Coronary artery (tissue), 2 donors: ENCODE results near the gene DMXL2.

Source experiments
- DNase-seq: peaks from one replicate; pipeline ENCODE4 v3.0.0-alpha.2; 2017; ENCODE audit warnings: low spot score
- H3K27ac ChIP-seq, 2 donors: fragments of 200-600 bp; sonication (generic); one replicate each; pipeline ENCODE4 v1.5.1; 2016 to 2019
- H3K4me3 ChIP-seq: fragments of 200-600 bp; sonication (generic); 2 replicates; pipeline ENCODE4 v1.5.1; 2016; ENCODE audit warnings: mild to moderate bottlenecking, moderate library complexity
- TF ChIP-seq, protein P1 (sequence below): fragments of 200-600 bp; sonication (generic); IDR thresholded peaks from one replicate; pipeline ENCODE4 v1.5.1; 2019; ENCODE audit warnings: antibody characterized with exemption

Gene DMXL2

DNA sequence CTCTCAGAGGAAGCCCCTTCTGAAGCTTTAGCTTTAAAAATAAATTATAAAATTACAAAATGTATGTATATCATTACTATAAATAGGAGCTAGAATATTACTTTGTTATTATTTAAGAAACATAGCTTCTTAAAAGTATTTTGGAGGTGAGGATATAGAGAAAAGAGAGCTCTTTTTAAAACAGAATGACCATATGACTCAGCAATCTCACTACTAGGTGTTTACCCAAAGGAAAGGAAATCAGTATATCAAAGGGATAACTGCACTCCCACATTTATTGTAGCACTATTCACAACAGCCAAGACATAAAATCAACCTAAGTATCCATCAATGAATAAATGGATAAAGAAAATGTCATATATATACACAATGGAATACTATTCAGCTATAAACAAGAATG is 119.6 kb downstream of the DMXL2 start:
- TF ChIP-seq, protein P1, sequence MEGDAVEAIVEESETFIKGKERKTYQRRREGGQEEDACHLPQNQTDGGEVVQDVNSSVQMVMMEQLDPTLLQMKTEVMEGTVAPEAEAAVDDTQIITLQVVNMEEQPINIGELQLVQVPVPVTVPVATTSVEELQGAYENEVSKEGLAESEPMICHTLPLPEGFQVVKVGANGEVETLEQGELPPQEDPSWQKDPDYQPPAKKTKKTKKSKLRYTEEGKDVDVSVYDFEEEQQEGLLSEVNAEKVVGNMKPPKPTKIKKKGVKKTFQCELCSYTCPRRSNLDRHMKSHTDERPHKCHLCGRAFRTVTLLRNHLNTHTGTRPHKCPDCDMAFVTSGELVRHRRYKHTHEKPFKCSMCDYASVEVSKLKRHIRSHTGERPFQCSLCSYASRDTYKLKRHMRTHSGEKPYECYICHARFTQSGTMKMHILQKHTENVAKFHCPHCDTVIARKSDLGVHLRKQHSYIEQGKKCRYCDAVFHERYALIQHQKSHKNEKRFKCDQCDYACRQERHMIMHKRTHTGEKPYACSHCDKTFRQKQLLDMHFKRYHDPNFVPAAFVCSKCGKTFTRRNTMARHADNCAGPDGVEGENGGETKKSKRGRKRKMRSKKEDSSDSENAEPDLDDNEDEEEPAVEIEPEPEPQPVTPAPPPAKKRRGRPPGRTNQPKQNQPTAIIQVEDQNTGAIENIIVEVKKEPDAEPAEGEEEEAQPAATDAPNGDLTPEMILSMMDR = no peak
- H3K4me3 ChIP-seq = no peak overlapping the region
- DNase-seq = no peak
- H3K27ac ChIP-seq = no peak overlapping the region

DNA sequence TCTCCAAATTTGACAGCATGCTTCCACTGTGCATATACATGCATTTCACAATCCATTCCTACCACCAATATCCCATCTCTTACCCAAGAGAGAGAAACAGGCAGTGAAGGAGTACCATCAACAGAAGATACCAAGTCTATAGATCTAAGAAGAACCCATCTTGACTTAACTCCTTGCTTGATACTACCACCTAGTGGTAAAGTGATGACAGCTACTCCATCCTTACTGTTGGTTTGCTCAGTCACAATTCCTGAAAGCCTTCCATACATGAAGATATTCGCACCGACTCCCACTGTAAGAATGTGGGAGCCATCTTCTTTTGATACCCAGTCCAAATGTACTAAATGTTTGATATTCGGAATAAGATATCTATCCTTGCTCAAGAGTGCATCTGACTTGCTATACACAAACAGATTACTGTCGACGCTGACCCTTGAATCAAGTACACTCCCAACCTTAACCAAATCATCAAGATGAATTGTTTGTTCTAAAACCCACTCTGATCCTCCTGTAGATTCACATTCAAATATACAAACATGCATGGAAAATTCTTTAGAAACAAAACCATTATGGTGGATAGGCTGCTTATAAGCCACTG is 123.1 kb downstream of the DMXL2 start:
- TF ChIP-seq, protein P1 = no peak
- DNase-seq = no peak
- no peak overlapping the region for H3K27ac ChIP-seq
- no peak overlapping the region for H3K4me3 ChIP-seq

DNA sequence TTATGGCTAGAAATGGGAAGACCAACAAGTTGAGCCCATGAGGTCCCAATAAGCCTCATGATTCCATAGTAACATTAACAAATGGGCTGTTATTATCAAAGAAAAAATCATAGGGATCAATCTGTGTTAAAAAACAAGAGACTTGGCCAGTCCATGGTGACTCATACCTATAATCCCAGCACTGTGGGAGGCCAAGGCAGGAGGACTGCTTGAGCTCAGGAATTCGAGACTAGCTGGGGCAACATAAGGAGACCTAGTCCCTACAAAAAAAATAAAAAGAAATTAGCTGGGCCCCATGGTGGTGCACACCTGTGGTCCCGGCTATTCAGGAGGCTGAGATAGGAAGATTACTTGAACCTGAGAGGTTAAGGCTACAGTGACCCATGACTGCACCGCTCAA is 124.8 kb downstream of the DMXL2 start:
- H3K4me3 ChIP-seq = no peak overlapping the region
- DNase-seq = no peak
- H3K27ac ChIP-seq = no peak overlapping the region
- TF ChIP-seq, protein P1 = no peak

- no peak for DNase-seq
- Histone ChIP-seq H3K27ac (no peak overlapping the region), H3K4me3 (no peak overlapping the region)
- TF ChIP-seq, protein P1 = no peak
These were observed 126.3 kb downstream of the DMXL2 start for GRCh38 chr15:51496246-51496645.

DNA sequence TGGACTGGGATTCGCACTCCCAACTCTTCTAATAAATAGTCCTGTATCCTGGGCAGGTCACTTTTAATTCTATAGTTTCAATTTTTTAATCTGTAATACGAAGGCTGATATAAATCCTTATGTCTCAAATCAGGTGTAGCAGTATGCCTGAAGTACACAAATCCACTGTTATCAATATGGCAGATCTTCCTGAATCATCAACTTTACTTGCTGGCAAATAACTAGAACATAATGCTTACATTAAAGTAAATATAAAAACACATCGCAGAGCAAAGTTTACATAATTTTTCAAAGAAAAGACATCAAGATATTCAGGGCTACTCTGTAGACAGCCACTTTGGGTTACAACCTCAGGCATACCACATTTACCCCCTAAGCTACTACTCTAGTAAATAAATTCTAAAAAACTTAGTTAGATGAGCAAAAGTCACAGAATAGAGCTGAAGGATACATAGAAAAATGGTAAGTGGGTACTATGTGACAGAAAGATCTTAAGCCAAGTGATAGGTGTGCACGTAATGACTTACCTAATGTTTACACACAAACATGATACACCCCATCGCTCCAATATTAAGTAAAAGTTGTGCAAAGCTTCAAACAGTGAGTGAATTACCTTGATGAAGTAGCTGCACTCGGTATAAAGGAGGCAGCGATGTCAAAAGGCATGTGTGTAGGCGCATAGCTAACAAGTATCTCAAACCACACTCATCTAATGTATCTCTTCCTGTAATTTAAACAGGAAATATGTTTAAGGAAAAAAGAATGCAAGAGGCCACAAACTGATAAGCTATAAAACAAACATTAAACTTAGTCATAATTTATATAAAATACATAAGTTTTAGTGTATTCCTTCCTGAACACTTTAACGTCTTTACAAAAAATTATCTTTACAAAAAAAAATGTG is 127.9 kb downstream of the DMXL2 start:
- H3K4me3 ChIP-seq = no peak overlapping the region
- H3K27ac ChIP-seq = no peak overlapping the region
- no peak for DNase-seq
- TF ChIP-seq, protein P1 = no peak

- H3K27ac ChIP-seq = no peak overlapping the region
- H3K4me3 ChIP-seq = no peak overlapping the region
- TF ChIP-seq, protein P1 = no peak
- no peak for DNase-seq
These were observed 128.7 kb downstream of the DMXL2 start for GRCh38 chr15:51493892-51494291.

DNA sequence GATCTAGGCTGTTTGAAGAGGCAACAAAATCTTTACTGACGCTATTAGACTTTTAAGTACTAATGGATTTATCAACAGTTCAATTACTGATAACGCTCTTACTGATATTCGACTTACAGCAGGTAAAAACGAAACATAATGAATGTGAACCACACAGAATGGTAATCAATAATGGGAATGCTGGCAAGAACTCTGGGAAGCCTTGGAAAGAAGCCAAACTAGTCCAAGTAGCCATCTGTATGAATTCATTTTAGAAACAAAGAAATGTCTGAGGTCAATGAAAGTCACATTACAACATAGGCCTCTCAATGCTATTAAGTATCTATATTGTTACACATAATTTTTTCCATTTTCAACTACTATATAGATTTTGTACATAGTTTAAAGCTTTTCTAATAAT is 130.0 kb downstream of the DMXL2 start:
- DNase-seq = no peak

More for the DNA sequence above, 130.0 kb downstream of the DMXL2 start:
- H3K4me3 ChIP-seq = no peak overlapping the region
- H3K27ac ChIP-seq = no peak overlapping the region
- TF ChIP-seq, protein P1 = no peak
